Measurements from ENCODE around the gene HAAO.

DNA sequence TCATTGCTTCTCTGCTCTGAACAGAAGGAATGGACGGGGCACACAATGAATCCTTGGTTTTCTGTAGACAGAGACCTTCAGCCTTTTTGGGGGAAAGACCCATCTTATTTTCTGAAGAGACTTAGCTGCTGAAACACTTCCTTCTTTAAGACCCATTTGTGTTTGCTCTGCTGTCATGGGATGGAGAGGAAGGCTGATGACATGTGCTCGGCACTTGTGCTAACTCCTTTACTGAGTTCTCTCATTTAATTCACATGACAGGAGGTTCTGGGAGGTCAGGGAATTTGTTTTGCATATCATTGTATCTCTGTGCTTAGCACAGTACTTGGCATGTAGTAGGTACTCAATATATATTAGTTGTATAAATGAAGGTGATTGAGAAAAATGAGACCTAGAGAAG is 67.5 kb downstream of the HAAO start:
- TF ChIP-seq, protein P1, sequence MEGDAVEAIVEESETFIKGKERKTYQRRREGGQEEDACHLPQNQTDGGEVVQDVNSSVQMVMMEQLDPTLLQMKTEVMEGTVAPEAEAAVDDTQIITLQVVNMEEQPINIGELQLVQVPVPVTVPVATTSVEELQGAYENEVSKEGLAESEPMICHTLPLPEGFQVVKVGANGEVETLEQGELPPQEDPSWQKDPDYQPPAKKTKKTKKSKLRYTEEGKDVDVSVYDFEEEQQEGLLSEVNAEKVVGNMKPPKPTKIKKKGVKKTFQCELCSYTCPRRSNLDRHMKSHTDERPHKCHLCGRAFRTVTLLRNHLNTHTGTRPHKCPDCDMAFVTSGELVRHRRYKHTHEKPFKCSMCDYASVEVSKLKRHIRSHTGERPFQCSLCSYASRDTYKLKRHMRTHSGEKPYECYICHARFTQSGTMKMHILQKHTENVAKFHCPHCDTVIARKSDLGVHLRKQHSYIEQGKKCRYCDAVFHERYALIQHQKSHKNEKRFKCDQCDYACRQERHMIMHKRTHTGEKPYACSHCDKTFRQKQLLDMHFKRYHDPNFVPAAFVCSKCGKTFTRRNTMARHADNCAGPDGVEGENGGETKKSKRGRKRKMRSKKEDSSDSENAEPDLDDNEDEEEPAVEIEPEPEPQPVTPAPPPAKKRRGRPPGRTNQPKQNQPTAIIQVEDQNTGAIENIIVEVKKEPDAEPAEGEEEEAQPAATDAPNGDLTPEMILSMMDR (IDR thresholded peaks at IDR 0.05) = no peak
- TF ChIP-seq POLR2AphosphoS5 (IDR thresholded peaks at IDR 0.05) = no peak
